Measurements from ENCODE around the gene TUBGCP6.

GRCh38 chr22:50175191-50175461 lies 69.7 kb downstream of the TUBGCP6 start:
- TF ChIP-seq CTCF (IDR thresholded peaks at IDR 0.05) (no peak), POLR2AphosphoS5 (IDR thresholded peaks at IDR 0.05; ENCODE audit: insufficient read depth in 1 of 2, low read depth in 1 of 2) (no peak), POLR2A (IDR thresholded peaks at IDR 0.05) (no peak)
